Measurements from ENCODE around the gene WDTC1.
"Not testable (repeated sequence)": the region's sequence is repeated elsewhere in the genome, so short reads cannot be mapped to it uniquely, and the experiment has no call there.

WDTC1 gene

GRCh38 chr1:27233667-27234048 is 774 bp upstream of the WDTC1 start:
- DNase-seq (ENCODE audit: low read depth): no peak
- H3K4me3 ChIP-seq (ENCODE audit: low read length): peak overlapping the region; percentile 55
- TF ChIP-seq CTCF (conservative IDR thresholded peaks at IDR 0.05; ENCODE audit: low read depth, low read length): no peak

GRCh38 chr1:27235827-27236226 is 1.4 kb downstream of the WDTC1 start:
- H3K4me3 ChIP-seq (ENCODE audit: low read length): peak overlapping the region; percentile 57
- TF ChIP-seq CTCF (conservative IDR thresholded peaks at IDR 0.05; ENCODE audit: low read depth, low read length): no peak
- no peak for DNase-seq (ENCODE audit: low read depth)

- no peak overlapping the region for H3K4me3 ChIP-seq (ENCODE audit: low read length)
- TF ChIP-seq CTCF (conservative IDR thresholded peaks at IDR 0.05; ENCODE audit: low read depth, low read length): no peak
- no peak for DNase-seq (ENCODE audit: low read depth)
Observed at GRCh38 chr1:27237112-27237511, 2.7 kb downstream of the WDTC1 start.

- no peak overlapping the region for H3K4me3 ChIP-seq (ENCODE audit: low read length)
- no peak for TF ChIP-seq CTCF (conservative IDR thresholded peaks at IDR 0.05; ENCODE audit: low read depth, low read length)
- no peak for DNase-seq (ENCODE audit: low read depth)
Observed at GRCh38 chr1:27238032-27238431, 3.6 kb downstream of the WDTC1 start.

- H3K4me3 ChIP-seq (ENCODE audit: low read length): no peak overlapping the region
- DNase-seq (ENCODE audit: low read depth): no peak
- no peak for TF ChIP-seq CTCF (conservative IDR thresholded peaks at IDR 0.05; ENCODE audit: low read depth, low read length)
Observed at GRCh38 chr1:27241677-27242076, 7.2 kb downstream of the WDTC1 start.

GRCh38 chr1:27243665-27244064 is 9.2 kb downstream of the WDTC1 start:
- H3K4me3 ChIP-seq (ENCODE audit: low read length); DNase-seq (ENCODE audit: low read depth): not testable (repeated sequence)

GRCh38 chr1:27246194-27246593 is 11.8 kb downstream of the WDTC1 start:
- DNase-seq (ENCODE audit: low read depth): no peak
- TF ChIP-seq CTCF (conservative IDR thresholded peaks at IDR 0.05; ENCODE audit: low read depth, low read length): no peak

GRCh38 chr1:27253596-27253995 is 19.2 kb downstream of the WDTC1 start:
- TF ChIP-seq CTCF (conservative IDR thresholded peaks at IDR 0.05; ENCODE audit: low read depth, low read length): no peak
- DNase-seq (ENCODE audit: low read depth): no peak
- no peak overlapping the region for H3K4me3 ChIP-seq (ENCODE audit: low read length)

More at GRCh38 chr1:27246194-27246593, 11.8 kb downstream of the WDTC1 start:
- H3K4me3 ChIP-seq (ENCODE audit: low read length): no peak overlapping the region

All from retinal pigment epithelial cell (primary cell).